Central memory CD8-positive, alpha-beta T cell (primary cell): ENCODE results near the gene LOXL3.
A peak's percentile ranks its signal among the peaks of the same experiment; 100 is the strongest.

Experiments
- ATAC-seq: fragments of 150-1000 bp; cut with Tn5 transposase; replicated peaks from 2 replicates; pipeline ENCODE4 v1.10.0; 2022; ENCODE audit warnings: mild to moderate bottlenecking, moderate FRiP score, moderate number of reproducible peaks; ENCODE audit not compliant: poor library complexity, severe bottlenecking; ENCODE audit errors: extremely low read depth
- DNase-seq, 2 donors: peaks; one replicate each; pipeline ENCODE4 v3.0.0; 2021; ENCODE audit warnings: low spot score in 2 of 2
- H3K27ac Mint-ChIP-seq: one replicate; pipeline ENCODE4 v1.8.0; 2022; ENCODE audit warnings: low read depth, mild to moderate bottlenecking, moderate library complexity, mixed read lengths
- H3K27me3 Mint-ChIP-seq: one replicate; pipeline ENCODE4 v1.8.0; 2022; ENCODE audit warnings: mixed read lengths
- H3K36me3 Mint-ChIP-seq: one replicate; pipeline ENCODE4 v1.8.0; 2022; ENCODE audit warnings: mild to moderate bottlenecking, moderate library complexity, mixed read lengths; ENCODE audit not compliant: insufficient read depth
- H3K4me1 Mint-ChIP-seq: one replicate; pipeline ENCODE4 v1.8.0; 2022; ENCODE audit warnings: mixed read lengths
- H3K4me3 Mint-ChIP-seq: one replicate; pipeline ENCODE4 v1.8.0; 2022; ENCODE audit warnings: mild to moderate bottlenecking, moderate library complexity, mixed read lengths
- H3K9me3 Mint-ChIP-seq: one replicate; pipeline ENCODE4 v1.8.0; 2022; ENCODE audit warnings: mixed read lengths

LOXL3 gene

GRCh38 chr2:74553892-74554819 is at the start of gene LOXL3, which contains the start of gene DOK1:
Gene LOXL3, minus strand, starts transcription at chr2:74553942. Its CDS starts 1,308 bp downstream, at chr2:74552634.
Gene DOK1, plus strand, starts transcription at chr2:74554720. Its CDS starts 35 bp downstream, at chr2:74554755.
- Mint-ChIP-seq H3K4me1 (peaks cover 12% of the 10 kb centered on the region), H3K9me3 (no peaks in the 10 kb centered on the region), H3K27ac (peak within 1 kb of the TSS; percentile 88), H3K36me3 (peaks cover 27% of the 10 kb centered on the region), H3K4me3 (peak within 1 kb of the TSS; percentile 88), H3K27me3 (peaks cover 27% of the 10 kb centered on the region)
- ATAC-seq (peak; percentile 83), DNase-seq (peak; percentile 75)

DNA sequence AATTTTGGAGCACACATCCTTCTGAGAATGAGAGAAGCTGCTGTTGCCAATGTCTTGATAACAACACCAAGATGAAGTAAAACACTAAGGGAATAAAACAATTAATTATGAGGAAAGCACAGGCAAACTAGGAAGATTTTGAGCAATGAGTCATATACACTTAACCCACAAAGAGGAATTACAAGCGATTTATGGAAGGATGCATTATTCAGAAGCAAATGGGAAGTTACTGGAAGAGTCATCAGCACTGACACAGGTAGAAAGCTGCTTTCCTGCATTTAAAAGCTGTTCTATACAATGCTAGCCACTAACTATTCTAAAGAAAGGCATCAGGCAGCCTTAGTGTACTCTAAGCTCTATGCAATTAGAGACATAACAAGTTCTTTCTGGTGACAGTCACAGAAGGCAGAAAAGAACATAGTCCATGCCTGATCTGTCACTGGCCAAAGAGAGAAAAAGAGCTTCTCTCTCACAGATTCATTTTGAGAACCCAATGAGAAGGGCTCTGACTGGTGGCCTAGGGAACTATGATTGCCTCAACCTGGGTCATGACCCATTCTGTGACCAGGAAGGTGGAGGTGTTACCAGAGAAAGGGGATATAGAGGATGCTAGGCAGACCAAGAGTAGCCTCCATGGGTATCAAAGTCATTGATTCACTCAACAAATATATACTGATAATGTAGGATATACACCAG is 49.0 kb upstream of the LOXL3 start:
- Mint-ChIP-seq H3K4me3 (no peak overlapping the region), H3K36me3 (no peaks in the 10 kb centered on the region), H3K27ac (no peak overlapping the region), H3K4me1 (peaks cover 5% of the 10 kb centered on the region), H3K27me3 (peaks cover 38% of the 10 kb centered on the region), H3K9me3 (no peaks in the 10 kb centered on the region)
- ATAC-seq (no peak), DNase-seq (no peak)

- peaks cover 5% of the 10 kb centered on the region for H3K4me1 Mint-ChIP-seq
- H3K27ac Mint-ChIP-seq, result no peak overlapping the region
- ATAC-seq (no peak), DNase-seq (no peak)
- peaks cover 53% of the 10 kb centered on the region for H3K27me3 Mint-ChIP-seq
- H3K9me3 Mint-ChIP-seq, result no peaks in the 10 kb centered on the region
- H3K36me3 Mint-ChIP-seq, result no peaks in the 10 kb centered on the region
- H3K4me3 Mint-ChIP-seq, result no peak overlapping the region
These were observed 45.9 kb upstream of the LOXL3 start for GRCh38 chr2:74599676-74600075.

GRCh38 chr2:74597410-74597809 is 43.7 kb upstream of the LOXL3 start:
- H3K27me3 Mint-ChIP-seq, result peaks cover 58% of the 10 kb centered on the region
- H3K27ac Mint-ChIP-seq, result no peak overlapping the region
- H3K36me3 Mint-ChIP-seq, result no peaks in the 10 kb centered on the region
- no peak overlapping the region for H3K4me3 Mint-ChIP-seq
- no peak for ATAC-seq
- H3K9me3 Mint-ChIP-seq, result no peaks in the 10 kb centered on the region
- DNase-seq, result no peak
- H3K4me1 Mint-ChIP-seq, result no peaks in the 10 kb centered on the region

GRCh38 chr2:74596584-74596983 is 42.8 kb upstream of the LOXL3 start:
- ATAC-seq (no peak), DNase-seq (no peak)
- peaks cover 62% of the 10 kb centered on the region for H3K27me3 Mint-ChIP-seq
- H3K4me1 Mint-ChIP-seq, result no peaks in the 10 kb centered on the region
- H3K36me3 Mint-ChIP-seq, result no peaks in the 10 kb centered on the region
- no peak overlapping the region for H3K4me3 Mint-ChIP-seq
- H3K9me3 Mint-ChIP-seq, result no peaks in the 10 kb centered on the region
- H3K27ac Mint-ChIP-seq, result no peak overlapping the region

DNA sequence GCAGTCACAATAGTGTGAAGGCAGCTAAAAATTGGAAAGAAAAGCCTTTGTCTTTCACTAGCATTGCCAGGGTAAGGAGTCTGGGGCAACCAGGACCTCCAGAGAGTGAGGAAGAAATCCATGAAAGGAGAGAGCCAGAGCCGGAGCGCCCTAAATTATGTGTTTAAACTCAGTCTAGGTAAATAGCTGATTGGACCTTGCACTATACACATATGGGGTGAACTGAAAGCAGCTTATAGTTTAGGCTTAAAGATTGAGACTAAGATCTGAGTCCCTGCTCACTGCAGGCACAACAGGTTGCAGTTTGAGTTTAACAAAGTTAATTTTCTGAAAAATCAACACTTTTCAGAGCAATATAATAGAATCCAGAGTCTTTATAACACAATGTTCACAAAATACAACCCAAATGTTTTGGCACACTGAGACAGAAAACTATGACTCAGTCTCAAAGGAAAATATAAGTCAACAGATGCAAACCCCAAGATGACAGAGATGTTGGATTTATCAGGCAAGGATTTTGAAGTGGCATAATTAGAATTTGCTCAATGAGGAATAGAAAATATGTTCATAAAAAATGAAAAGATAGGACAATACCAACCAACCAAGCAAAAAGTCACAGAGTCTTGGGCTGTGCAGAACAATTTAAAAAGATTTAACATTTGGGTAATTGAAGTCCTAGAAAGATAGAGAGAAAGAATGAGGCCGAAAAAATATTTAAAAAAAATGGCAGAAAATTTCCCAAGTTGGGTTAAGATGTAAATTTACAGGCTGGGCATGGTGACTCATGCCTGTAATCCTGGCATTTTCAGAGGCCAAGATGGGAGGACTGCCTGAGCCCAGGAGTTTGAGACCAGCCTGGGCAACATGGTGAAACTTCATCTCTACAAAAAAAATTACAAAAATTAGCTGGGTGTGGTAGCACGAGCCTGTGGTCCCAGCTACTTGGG is 40.4 kb upstream of the LOXL3 start:
- no peak overlapping the region for H3K4me3 Mint-ChIP-seq
- DNase-seq (no peak), ATAC-seq (no peak)
- no peak overlapping the region for H3K27ac Mint-ChIP-seq
- H3K4me1 Mint-ChIP-seq, result no peaks in the 10 kb centered on the region
- no peaks in the 10 kb centered on the region for H3K9me3 Mint-ChIP-seq
- no peaks in the 10 kb centered on the region for H3K36me3 Mint-ChIP-seq
- peaks cover 59% of the 10 kb centered on the region for H3K27me3 Mint-ChIP-seq

GRCh38 chr2:74588664-74589063 is 34.9 kb upstream of the LOXL3 start:
- H3K4me3 Mint-ChIP-seq, result no peak overlapping the region
- ATAC-seq (no peak), DNase-seq (no peak)
- H3K9me3 Mint-ChIP-seq, result no peaks in the 10 kb centered on the region
- H3K4me1 Mint-ChIP-seq, result no peaks in the 10 kb centered on the region
- peaks cover 36% of the 10 kb centered on the region for H3K27me3 Mint-ChIP-seq
- H3K27ac Mint-ChIP-seq, result no peak overlapping the region
- H3K36me3 Mint-ChIP-seq, result no peaks in the 10 kb centered on the region

DNA sequence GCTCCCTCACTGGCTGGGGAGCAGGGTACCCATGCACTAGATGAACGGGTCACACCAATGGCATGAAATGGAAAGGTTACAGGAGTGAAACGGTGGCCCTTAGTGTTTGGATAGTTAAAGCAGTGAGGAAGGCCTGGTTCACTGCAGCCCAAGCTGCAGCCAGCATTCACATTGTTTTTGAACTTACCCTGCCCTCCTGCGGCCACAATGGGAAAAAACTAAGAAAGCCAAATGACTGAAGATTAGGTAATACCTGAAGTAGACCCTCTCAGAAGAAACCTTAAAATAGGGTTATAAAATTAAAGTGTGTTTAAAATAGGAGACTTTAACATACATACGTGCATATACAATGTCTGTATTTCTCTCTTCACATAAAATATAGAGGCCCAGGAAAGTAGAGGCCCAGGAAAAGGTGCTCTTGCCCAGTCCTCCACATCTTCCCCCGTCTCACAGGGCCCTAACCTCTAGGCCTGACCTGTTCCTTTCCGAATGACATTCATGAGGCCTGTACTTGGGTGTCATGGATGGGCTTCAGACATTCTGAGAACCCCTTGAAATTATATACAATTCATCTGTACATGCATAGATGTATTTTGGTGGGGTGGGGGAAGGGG is 34.0 kb upstream of the LOXL3 start:
- H3K27me3 Mint-ChIP-seq, result peaks cover 27% of the 10 kb centered on the region

GRCh38 chr2:74585406-74586185 is 31.9 kb upstream of the LOXL3 start:
- Mint-ChIP-seq H3K27ac (no peak overlapping the region), H3K4me1 (no peaks in the 10 kb centered on the region), H3K9me3 (no peaks in the 10 kb centered on the region), H3K27me3 (peaks cover 11% of the 10 kb centered on the region), H3K36me3 (no peaks in the 10 kb centered on the region), H3K4me3 (no peak overlapping the region)
- no peak for DNase-seq
- ATAC-seq, result no peak

More for the DNA sequence above, 34.0 kb upstream of the LOXL3 start:
- no peak overlapping the region for H3K27ac Mint-ChIP-seq
- ATAC-seq, result peak; percentile 75
- H3K9me3 Mint-ChIP-seq, result no peaks in the 10 kb centered on the region
- no peaks in the 10 kb centered on the region for H3K36me3 Mint-ChIP-seq
- DNase-seq, result peak; percentile 28 to 43
- H3K4me1 Mint-ChIP-seq, result no peaks in the 10 kb centered on the region
- H3K4me3 Mint-ChIP-seq, result no peak overlapping the region

DNA sequence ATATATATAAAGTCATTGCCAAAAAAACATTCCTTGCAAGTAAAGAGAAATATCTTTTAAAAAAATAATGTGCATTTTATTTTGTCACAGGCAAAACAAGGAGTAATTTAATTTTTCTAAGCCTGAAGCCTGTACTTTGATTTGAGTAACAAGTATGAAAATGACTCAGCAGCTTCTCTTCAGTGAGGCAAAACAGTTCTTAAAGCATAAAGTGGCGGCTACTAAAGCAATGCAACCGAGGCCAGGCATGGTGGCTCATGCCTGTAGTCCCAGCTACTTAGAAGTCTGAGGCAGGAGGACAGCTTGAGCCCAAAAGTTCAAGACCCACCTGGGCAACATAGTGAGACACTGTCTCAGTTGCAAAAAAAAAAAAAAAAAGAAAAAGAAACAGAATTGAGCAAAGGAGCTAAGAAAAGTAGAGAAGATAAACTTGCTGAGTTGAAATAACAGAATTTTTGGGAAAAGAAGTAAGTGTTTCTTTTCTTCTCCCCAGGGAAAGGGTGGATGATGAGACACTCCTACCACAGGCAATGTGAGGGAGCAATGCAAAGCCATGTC is 30.4 kb upstream of the LOXL3 start:
- Mint-ChIP-seq H3K4me1 (no peaks in the 10 kb centered on the region), H3K27me3 (peaks cover 7% of the 10 kb centered on the region), H3K9me3 (no peaks in the 10 kb centered on the region), H3K27ac (no peak overlapping the region), H3K4me3 (no peak overlapping the region), H3K36me3 (no peaks in the 10 kb centered on the region)
- ATAC-seq, result no peak
- no peak for DNase-seq

GRCh38 chr2:74583504-74583903 is 29.8 kb upstream of the LOXL3 start:
- H3K4me1 Mint-ChIP-seq, result no peaks in the 10 kb centered on the region
- ATAC-seq, result no peak
- no peak overlapping the region for H3K27ac Mint-ChIP-seq
- no peak overlapping the region for H3K4me3 Mint-ChIP-seq
- no peak for DNase-seq
- H3K36me3 Mint-ChIP-seq, result no peaks in the 10 kb centered on the region
- H3K9me3 Mint-ChIP-seq, result no peaks in the 10 kb centered on the region
- H3K27me3 Mint-ChIP-seq, result peaks cover under 1% of the 10 kb centered on the region
